ENCODE data around the gene SRSF4.
"Not testable (repeated sequence)": the region's sequence is repeated elsewhere in the genome, so short reads cannot be mapped to it uniquely, and the experiment has no call there.

The SRSF4 gene

DNA sequence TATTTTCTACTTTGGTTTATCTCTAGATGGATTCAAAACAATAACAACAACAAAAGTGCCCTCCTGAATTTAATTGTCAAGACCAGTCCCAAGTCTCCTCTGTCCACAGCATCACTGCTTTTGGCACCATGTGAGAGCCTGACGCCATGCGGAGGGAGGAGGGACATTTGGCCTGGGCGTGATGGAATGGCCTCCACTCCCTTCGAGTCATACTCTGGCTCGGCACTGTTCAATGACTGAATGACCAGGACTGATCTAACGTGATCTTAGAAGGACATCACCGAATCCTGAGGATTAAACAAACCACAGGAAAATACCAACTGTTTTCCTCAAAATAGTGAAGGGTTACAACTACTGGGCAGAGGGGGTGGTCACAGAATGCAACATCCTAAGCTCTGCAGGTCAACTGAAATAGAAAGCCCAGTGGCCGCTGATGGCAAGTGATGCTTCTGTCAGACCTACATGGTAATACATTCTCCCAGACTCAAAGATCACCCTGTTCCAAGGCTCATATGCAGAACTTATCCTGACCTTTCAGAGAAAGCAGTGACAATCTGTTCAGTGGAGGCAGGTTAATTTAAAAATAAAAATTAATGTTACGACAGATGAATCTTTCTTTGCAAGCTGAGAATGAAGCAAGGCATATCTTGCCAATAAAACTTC lies 19.1 kb downstream of the SRSF4 start:
- DNase-seq (ENCODE audit: low read depth in 2 of 2), result no peak

DNA sequence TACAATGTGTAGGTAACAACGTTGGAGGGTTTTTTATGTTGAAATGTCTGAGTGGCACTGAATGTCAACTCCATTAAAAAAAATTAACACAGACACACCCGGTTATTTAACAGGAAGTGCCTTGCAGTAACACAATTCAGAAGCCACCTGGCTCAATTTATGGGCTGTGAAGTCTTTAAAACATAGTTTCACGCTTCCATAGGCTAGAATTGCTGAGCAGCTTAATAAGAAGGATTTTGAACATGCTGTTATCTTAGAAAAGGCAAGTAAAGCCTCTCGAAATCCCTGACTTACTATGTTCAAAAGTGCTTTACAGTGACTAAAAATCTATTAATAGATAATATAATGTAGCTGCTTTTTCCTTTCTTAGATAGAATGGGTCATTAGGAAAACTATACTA lies 19.7 kb downstream of the SRSF4 start:
- no peak for DNase-seq (ENCODE audit: low read depth in 2 of 2)

DNA sequence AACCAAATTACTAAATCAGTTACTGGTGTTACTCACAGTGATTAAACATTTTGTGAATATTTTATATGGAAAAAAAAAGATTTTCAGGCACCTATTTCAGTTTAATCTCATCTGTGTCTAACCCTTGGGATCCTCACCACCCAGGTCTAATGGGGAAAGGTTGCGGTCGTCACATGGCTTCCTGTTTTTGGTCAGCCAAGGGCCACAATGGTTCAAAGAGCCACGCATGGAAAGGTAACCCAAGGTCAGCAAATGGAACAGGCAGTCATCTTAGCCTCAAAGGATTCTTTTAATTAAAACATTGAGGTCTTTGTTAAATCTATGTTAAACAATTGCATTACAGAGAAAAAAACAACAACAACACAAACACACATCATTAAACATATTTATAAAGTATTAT lies 21.9 kb downstream of the SRSF4 start:
- DNase-seq (ENCODE audit: low read depth in 2 of 2), result no peak

DNA sequence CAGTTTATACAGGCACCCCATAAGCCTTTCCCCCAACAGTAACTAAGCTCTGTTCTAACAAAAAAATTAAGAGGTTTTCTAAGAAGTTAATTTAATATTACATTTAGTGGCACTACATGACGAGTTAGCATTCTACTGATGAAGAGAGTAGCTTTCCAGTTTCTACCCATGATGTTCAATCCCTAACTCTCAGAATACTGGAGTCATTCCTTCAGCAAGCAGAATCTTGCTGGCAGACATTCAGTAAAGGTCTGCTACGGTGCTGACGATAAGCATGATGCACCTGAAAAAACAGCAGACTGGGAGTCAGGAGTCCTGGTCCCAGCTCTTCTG lies 24.5 kb downstream of the SRSF4 start:
- DNase-seq (ENCODE audit: low read depth in 2 of 2), result no peak

DNA sequence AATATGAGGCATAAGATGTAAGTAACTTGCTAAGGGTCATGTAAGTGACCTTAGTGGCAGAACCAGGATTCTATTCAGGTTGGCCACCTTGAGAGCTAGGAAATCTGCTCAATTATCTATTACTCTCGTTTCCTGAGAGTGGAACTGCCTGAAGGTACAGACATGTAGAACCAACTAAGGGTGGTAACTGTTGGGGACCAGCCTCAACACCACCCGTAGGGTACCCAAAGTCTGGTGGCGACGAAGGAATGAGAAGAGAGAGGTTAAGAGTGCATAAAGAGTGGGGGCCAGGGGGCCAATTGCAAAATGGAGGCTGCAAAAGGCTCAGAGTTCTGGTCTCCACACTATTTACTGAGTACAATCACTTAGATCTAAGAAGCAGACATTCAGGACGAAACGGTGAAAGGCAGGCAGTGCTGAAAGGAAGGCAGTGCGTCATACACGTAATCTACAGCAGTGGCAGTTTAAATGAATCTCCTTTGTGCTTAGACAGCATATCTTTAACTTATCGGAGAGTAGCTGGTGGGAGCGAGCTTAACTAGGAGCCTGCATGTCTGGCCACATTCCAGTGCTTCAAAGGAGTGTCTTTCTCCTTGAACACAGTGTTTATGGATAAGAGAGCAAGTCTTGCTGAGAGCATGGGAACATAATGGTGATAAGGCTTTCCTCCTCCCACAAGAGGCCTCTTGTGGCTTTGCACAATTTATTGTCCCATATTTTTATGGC lies 25.0 kb downstream of the SRSF4 start:
- no peak for DNase-seq (ENCODE audit: low read depth in 2 of 2)

DNA sequence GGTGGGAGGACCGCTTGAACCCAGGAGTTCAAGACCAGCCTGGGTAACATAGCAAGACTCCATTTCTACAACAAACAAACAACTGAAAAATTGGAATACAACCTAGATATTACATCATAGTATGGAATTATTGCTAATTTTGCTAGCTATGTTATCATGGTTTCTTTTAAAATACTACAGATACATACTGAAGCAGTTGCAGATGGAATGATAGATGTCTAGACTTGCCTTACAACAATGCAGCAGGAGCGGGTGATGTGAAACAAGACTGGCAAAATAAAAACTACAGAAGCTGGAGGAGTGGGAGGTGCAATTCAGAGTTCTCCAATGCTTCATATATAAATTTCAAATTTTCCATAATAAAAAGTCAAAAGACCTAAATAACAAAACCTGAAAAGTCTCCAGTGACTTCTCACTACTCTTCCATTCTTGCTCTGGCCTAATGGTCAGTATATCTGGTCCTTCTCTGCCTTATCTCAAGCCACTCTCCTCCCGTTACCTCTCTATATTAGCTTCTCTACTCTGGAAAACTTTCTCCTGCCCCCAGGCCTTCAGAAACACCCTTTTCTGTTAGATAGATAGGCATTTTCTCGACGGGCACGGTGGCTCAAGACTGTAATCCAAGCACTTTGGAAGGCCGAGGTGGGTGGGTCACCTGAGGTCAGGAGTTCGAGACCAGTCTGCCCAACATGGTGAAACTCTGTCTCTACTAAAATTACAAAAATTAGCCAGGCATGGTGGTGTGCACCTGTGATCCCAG lies 29.5 kb downstream of the SRSF4 start:
- no peak for DNase-seq (ENCODE audit: low read depth in 2 of 2)

DNA sequence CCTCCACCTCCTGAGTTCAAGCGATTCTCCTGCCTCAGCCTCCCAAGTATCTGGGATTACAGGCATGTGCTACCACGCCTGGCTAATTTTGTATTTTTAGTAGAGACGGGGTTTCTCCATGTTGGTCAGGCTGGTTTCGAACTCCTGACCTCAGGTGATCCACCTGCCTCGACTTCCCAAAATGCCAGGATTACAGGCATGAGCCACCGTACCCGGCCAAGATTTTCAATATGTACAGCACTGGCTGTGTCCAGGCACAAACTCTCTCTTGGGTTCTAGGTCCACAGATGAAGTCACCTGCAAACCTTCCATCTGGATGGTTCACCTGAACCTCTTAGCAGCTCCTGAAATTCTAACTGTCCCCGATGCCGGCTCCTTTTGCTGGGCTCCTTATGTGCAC lies 31.4 kb downstream of the SRSF4 start:
- DNase-seq (ENCODE audit: low read depth in 2 of 2), result not testable (repeated sequence)

DNA sequence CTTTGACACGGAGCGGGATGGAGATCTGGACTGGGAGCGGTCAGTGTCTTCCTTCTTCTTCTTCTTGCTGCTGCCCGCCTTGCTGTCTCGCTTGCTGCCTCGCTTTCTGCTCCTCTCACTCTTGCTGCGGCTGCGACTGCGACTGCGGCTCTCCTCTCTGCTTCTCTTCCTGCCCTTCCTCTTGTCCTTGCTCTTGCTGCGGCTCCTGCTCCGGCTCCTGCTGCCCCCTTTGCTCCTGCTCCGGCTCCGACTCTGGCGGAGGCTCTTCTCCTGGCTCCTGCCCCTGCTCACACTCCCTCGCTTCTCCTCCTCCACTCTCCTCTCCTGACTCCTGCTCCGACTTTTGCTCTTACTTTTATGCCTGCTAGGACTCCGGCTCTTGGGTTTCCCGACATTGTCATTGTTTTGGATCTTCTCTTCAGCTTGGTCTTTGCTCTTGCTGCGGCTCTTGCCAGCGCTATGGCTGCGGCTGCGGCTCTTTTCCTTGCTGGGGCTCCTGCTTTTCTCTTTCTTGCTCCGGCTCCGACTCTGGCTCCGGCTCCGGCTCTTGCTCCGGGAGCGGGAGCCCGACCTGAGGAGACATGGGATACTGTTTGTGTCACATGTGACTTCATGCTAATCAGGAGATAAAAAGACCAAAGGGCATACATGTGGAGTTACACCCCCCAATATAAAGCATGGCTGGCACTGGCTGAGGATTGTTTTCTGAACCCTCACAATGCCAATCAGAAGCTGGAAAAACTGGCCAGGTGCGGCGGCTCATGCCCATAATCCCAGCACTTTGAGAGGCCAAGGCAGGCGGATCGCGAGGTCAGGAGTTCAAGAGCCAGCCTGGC lies 32.8 kb downstream of the SRSF4 start:
- no peak for DNase-seq (ENCODE audit: low read depth in 2 of 2)

DNA sequence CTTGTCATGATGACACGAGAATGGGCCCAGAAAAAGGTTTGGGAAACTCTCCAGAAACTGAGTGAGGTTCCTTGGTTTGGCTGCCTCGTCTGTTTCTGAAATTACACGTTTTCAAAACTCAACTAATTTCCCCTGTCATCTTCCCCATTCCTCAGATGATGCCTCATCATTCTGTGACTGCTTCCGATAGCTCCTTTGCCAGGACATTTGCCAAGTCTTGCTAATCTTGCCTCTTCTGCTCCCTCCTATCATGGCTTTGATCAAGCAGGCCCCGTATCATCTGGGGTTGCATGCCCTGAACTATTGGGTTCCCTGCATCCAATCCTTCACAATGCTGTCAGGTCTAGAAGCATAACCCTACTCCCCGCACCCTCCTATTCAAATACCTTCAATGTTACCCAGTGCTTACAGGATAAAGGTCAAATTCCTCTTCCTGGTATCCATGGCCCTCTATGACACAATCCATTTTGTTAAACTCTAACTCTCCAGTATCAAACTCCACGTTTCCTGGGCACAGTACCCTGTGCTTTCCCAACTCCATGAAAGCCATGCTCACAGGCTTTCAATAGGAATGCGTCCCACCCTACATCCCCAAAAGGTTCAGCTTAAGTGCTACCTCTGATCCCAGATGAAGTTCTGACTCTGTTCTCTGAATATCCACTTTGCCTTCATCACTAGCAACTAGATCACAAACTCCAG lies 35.8 kb downstream of the SRSF4 start:
- DNase-seq (ENCODE audit: low read depth in 2 of 2), result no peak

DNA sequence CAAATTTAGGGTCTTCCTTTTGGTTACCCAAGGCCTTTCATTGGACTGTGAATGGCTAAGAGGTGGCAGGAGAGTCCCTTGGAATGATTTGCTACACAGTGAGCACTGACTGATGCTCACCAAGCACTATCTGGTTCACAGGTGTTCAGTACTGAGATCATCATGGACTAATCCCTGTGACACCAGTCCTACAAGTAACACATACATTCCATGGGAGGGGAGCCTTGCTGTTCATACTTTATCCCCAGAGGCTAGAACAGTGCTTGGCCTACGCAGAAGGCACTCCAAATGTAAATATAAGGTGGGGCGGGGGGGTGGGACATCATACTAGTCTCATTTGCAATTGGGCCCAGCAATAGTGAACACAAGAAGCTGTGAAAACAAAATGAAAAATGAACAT lies 37.5 kb downstream of the SRSF4 start:
- no peak for DNase-seq (ENCODE audit: low read depth in 2 of 2)

DNA sequence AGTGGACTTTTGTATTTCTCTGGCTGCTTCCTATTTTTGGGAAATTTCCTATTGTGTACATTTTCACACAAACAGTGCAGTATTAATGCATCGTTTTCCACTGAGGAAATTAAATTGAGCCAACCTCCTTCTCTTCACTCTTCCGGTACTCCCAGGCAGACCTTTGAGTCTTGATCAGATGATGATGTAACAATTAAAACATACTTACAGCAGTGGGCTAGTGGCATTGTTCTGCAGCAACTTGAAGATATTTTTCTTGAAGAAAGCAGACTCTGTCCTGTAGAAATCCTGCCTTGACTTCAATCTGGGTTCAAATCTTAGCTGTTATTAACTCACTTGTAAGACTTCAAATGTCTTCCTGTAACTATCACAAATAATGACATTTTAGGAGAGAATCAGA lies 39.0 kb downstream of the SRSF4 start:
- no peak for DNase-seq (ENCODE audit: low read depth in 2 of 2)

DNA sequence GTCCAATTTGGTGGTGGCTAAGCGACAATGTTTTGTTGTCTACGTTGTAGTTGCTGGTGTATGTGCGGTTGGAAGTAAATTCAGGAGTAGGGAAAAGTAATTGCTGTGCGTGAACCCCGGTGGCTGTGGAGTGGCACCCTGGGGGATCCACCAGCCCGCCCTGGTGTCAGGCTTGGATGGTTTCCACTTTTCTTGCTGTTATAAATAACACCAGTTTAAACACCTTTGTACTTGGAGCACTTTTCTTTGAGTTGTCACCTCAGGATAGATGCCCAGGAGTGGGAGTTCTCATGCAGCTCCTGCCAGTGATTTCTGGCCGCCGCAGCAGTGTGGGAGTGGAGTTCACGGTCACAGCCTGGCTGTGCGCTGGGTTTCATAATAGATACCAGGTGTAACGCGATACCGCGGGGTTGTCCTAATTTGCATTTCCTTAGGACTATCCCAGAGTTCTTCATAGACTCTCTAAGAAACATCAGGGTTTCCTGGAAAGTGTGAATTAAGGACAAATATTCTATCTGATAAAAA lies 45.2 kb downstream of the SRSF4 start:
- DNase-seq (ENCODE audit: low read depth in 2 of 2), result no peak

DNA sequence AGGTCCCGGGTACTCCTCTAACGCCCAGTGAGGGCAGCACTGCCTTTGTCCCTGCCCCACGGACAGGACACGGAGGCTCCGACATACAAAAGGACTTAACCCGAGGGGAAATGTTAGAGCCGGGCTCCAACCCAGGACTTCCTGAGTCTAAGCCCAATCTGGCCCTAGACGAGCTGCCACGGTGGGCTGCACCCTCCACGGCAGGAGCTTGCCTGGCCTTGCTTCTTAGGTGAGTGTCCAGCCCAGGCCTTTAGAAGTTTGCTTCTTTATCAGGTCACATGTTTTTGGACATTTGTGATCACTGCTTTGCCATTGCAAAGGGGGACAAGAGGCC lies 47.0 kb downstream of the SRSF4 start:
- DNase-seq (ENCODE audit: low read depth in 2 of 2), result no peak

DNA sequence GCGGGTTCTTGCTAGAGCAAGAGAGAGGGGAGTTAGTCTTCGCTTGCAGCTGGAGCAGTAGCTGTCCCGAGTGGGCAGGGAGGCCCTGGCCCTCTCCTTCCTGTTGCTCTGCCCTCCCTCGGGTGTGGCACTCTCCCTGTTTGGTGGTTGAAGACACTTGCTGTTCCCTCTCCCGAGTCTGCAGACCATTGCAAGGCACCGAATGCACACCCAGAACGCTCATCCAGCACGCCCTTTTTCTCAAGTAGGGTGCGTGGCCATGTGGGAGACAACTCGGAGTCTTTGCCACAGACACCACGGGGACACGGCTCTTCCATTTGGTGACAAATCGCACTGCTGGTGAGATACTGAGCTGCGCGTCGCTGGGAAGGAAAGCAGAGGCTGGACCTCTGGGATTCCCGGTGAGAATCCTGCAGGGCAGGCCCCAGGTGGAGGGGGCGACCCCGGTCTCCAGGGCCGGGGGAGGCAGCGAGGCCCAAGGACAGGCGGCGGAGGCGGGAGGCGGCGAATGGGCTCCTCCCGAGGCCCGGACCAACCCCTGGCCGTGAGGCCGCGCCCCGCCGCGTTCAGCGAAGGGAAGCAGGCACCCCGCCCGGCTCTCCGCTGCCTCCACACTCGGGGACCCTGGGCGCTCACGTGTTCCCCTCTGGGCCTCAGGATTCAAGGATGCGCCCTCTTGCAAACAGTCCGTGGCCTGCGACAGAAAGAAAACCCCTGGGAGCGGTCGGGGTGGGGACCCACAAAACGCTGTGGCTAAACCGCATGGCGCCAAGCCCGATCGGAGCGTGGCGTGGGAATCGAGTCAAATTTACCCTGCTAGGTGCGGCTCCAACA lies 47.6 kb downstream of the SRSF4 start:
- no peak for DNase-seq (ENCODE audit: low read depth in 2 of 2)

DNA sequence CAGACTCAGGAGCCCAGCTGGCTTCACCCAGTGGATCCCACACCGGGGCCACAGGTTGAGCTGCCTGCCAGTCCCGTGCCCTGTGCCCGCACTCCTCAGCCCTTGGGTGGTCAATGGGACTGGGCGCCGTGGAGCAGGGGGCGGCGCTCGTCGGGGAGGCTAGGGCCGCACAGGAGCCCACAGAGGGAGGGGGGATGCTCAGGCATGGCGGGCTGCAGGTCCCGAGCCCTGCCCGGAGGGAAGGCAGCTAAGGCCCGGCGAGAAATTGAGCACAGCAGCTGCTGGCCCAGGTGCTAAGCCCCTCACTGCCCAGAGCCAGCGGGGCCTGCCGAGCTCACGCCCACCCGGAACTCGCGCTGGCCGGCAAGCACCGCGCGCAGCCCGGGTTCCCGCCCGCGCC lies 50.6 kb downstream of the SRSF4 start:
- DNase-seq (ENCODE audit: low read depth in 2 of 2), result not testable (repeated sequence)

DNA sequence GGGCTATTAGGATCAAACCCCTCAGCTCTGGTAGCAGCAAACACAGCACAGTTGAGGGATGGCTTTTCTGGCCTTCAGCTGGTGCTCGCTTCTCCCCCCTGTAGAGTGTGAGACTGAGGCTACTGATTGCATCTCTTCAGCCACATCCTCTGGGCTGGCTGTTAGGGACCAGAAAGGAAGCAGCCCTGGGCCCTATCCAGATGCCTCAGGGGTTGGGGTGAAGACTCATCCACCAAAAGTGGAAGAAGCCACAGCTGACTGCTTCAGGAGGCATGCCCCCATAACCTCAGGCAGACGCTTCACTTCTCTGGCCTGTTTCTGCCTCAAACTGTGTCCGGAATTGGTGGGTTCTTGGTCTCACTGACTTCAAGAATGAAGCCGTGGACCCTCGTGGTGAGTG lies 51.8 kb downstream of the SRSF4 start:
- DNase-seq (ENCODE audit: low read depth in 2 of 2), result no peak

DNA sequence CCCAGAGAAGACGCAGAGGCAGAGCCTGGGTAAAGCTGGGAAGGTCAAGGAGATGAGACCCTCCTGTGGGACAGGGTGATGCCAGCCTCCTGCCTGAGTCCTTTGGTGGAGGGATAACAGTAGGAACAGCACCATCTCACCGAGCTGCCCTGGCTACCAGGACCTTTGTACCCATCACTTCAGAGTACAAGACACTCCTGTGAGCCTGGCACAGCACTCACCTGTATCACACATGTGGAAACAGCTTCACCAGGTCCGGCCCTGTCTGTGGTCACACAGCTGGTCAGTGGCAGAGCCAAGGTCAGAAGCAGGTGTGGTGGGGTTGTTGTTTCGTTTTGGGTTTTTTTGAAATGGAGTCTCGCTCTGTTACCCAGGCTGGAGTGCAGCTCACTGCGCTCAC lies 53.0 kb downstream of the SRSF4 start:
- no peak for DNase-seq (ENCODE audit: low read depth in 2 of 2)

DNA sequence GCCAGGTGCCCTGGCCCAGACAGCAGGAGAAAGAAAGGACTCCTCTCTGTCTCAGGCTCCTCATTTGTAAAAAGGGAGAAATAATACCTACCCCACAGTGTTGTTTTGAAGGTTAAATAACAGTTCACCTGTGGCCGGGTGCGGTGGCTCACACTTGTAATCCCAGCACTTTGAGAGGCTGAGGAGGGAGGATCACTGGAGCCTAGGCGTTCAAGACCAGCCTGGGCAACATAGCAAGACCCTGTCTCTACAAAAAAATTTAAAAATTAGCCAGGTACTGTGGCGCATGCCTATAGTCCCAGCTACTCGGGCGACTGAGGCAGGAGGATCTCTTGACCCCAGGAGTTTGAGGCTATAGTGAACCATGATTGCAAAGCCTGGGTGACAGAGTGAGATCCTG lies 55.5 kb downstream of the SRSF4 start:
- no peak for DNase-seq (ENCODE audit: low read depth in 2 of 2)

DNA sequence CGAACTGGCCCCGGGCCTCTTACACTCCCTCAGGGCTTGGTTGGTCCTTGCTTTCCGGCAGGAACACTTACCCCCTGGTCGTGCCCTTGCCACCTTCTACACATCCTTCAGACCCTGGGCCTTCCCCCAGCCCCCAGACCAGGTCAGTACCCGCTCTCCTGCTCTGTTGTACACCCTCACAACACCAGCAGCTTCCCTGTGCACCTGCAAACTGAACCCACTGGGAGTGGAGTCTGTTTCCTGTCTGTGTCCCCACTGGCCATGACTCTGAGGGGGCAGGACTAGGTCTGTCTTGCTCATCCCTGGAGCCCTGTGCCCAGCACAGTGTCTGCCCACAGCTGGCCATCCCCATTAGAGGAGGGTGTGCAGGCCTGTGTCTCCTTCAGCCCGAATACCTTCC lies 55.9 kb downstream of the SRSF4 start:
- no peak for DNase-seq (ENCODE audit: low read depth in 2 of 2)

DNA sequence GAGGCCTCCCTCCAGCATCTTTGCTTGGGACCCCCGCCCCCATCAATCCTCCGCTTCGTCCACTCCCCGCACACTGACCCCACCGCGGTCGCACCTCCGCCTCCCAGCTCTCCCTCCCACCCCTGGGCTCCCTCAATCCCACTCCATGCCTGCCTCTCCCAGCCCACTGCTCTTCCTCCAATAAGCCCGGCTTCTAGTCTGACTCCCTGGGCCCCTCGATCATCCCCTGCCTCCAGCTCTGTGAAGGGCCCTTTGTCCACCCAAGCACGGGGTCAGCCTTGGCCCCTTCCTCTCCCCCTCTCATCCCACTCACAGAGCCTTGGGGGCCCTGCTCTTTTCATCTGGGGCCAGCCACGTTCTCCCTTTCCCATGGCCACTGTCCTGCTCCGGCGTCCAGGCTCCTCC lies 56.5 kb downstream of the SRSF4 start:
- DNase-seq (ENCODE audit: low read depth in 2 of 2), result no peak
